ENCODE data around the gene EFCAB8.
"Not testable (repeated sequence)": the region's sequence is repeated elsewhere in the genome, so short reads cannot be mapped to it uniquely, and the experiment has no call there.

DNA sequence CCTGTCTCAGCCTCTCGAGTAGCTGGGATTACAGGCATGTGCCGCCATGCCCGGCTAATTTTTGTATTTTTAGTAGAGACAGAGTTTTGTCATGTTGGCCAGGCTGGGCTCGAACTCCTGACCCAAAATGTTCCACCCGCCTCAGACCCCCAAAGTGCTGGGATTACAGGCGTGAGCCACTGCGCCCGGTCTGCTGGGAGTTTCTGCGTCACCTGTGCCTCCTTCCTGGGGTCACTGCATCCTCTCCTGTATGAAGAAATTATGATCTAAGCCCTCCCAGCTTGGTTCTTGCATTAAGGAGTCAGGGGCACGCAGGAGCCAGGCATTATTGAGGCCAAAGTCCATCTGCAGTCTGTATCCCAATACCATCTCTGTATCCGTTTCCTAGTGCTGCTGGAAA is 103.9 kb downstream of the EFCAB8 start:
- TF ChIP-seq, protein P1, sequence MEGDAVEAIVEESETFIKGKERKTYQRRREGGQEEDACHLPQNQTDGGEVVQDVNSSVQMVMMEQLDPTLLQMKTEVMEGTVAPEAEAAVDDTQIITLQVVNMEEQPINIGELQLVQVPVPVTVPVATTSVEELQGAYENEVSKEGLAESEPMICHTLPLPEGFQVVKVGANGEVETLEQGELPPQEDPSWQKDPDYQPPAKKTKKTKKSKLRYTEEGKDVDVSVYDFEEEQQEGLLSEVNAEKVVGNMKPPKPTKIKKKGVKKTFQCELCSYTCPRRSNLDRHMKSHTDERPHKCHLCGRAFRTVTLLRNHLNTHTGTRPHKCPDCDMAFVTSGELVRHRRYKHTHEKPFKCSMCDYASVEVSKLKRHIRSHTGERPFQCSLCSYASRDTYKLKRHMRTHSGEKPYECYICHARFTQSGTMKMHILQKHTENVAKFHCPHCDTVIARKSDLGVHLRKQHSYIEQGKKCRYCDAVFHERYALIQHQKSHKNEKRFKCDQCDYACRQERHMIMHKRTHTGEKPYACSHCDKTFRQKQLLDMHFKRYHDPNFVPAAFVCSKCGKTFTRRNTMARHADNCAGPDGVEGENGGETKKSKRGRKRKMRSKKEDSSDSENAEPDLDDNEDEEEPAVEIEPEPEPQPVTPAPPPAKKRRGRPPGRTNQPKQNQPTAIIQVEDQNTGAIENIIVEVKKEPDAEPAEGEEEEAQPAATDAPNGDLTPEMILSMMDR (IDR thresholded peaks at IDR 0.05; ENCODE audit: low read depth, low read length, missing input control) = not testable (repeated sequence)
- not testable (repeated sequence) for TF ChIP-seq RAD21 (IDR thresholded peaks at IDR 0.05); TAF1 (conservative IDR thresholded peaks at IDR 0.05); HNF4G (IDR thresholded peaks at IDR 0.05); GABPA (IDR thresholded peaks at IDR 0.05 in 1 of 2, conservative IDR thresholded peaks at IDR 0.05 in 1 of 2); NR2F2 (IDR thresholded peaks at IDR 0.05); SP1 (IDR thresholded peaks at IDR 0.05); FOXA1 (IDR thresholded peaks at IDR 0.05); YY1 (IDR thresholded peaks at IDR 0.05); HNF4A (conservative IDR thresholded peaks at IDR 0.05)
- TF ChIP-seq, protein P2, sequence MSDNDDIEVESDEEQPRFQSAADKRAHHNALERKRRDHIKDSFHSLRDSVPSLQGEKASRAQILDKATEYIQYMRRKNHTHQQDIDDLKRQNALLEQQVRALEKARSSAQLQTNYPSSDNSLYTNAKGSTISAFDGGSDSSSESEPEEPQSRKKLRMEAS (IDR thresholded peaks at IDR 0.05) = not testable (repeated sequence)
- TF ChIP-seq, protein P3, sequence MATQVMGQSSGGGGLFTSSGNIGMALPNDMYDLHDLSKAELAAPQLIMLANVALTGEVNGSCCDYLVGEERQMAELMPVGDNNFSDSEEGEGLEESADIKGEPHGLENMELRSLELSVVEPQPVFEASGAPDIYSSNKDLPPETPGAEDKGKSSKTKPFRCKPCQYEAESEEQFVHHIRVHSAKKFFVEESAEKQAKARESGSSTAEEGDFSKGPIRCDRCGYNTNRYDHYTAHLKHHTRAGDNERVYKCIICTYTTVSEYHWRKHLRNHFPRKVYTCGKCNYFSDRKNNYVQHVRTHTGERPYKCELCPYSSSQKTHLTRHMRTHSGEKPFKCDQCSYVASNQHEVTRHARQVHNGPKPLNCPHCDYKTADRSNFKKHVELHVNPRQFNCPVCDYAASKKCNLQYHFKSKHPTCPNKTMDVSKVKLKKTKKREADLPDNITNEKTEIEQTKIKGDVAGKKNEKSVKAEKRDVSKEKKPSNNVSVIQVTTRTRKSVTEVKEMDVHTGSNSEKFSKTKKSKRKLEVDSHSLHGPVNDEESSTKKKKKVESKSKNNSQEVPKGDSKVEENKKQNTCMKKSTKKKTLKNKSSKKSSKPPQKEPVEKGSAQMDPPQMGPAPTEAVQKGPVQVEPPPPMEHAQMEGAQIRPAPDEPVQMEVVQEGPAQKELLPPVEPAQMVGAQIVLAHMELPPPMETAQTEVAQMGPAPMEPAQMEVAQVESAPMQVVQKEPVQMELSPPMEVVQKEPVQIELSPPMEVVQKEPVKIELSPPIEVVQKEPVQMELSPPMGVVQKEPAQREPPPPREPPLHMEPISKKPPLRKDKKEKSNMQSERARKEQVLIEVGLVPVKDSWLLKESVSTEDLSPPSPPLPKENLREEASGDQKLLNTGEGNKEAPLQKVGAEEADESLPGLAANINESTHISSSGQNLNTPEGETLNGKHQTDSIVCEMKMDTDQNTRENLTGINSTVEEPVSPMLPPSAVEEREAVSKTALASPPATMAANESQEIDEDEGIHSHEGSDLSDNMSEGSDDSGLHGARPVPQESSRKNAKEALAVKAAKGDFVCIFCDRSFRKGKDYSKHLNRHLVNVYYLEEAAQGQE (IDR thresholded peaks at IDR 0.05) = not testable (repeated sequence)

Measured in liver (tissue), 3 donors.